NCI-H2171 (cell line): ENCODE data around the gene DTNB.
A peak's percentile ranks its signal among the peaks of the same experiment; 100 is the strongest.
"Not testable (repeated sequence)": the region's sequence is repeated elsewhere in the genome, so short reads cannot be mapped to it uniquely, and the experiment has no call there.

Source experiments
- DNase-seq: peaks from one replicate; lab custom pipeline; 2025; lab: John Stamatoyannopoulos, UW

Gene DTNB

DNA sequence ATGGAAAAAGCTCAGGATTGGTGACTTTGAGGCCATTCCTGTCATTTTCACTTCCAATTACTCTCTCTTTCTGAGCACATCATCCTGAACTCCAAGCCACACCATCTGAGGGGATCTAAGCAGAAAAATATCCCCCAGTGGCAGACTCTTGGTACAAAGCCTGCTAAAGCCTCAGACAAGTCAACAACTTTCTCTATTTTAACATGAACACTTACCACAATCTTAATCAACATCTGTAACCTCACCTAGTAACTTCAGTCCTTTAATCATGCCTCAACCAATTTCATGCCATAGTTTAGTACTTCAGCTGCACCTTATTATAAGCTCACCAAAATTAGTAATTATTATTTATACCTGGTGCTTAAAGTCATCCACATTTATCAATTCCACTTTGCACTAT, 128.9 kb downstream of the DTNB start:
- no peak for DNase-seq

DNA sequence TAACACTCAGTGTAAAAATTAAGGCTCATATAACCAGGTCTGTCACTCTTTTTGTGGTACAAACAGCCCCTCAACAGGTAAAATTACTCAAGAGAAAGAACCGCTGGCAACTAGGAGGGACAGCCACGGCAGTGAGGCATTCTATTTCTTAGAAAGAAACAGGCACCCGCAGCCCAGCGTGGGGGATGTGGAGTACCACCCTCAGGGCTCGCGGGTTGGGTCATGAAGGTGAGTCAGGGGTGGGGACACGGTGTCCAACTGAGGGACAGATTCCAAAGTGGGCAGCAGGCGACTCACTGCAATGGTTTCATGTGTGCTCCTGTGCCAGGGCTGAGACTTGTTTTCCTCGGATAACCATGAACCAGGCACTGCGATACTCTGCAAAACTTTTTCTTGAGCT, 129.4 kb downstream of the DTNB start:
- DNase-seq, result no peak

DNA sequence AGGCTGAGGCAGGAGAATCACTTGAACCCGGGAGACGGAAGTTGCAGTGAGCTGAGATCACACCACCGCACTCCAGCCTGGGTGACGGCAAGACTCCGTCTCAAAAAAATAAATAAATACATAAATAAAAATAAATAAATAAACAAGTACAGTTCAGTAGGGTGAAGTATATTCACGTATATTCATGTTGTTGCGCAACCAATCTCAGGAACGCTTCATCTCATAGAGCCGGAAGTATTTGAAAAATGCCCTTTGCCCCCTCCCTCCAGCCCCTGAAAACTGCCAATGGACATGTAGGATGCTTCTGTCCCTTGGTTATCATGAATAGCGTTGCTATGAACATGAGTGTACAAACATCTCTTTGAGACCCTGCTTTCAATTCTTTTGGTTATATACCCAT, 132.0 kb downstream of the DTNB start:
- DNase-seq, result no peak

DNA sequence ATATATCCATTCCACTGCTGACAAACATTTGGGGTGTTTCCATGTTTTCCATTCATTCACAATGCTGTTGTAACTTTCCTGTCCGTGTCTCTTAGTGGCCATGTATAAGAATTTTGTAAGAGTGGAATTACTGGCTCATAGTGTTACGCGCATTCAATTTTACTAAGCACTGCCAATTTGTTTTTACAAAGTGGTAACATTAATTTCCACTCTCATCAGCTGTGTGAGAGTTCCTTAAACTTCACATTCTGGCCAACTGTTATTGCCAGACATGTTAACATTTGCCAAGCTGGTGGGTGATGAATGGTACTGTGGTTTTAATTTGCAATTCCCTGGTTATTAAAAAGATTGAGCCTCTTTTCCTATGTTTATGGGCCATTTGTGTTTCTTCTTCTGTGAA, 134.2 kb downstream of the DTNB start:
- no peak for DNase-seq

DNA sequence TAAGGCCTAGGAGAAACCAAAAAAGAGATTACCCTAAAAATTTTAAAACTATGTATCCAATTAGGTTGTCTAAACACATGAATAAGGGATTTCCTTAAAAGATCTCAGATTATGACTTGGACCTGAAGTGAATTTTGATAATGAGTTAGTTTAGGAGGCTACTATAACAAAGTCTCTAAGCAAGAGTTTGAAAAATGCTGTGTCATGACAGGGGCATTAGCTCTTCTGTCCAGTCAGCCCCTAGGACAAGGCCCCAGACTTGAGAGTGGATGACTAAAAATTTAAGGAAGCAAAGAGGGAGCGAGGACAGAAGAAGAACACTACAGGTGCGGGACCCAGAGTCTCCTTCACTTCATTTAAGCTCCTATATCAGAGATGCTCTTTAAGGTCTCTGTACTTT, 135.9 kb downstream of the DTNB start:
- no peak for DNase-seq

DNA sequence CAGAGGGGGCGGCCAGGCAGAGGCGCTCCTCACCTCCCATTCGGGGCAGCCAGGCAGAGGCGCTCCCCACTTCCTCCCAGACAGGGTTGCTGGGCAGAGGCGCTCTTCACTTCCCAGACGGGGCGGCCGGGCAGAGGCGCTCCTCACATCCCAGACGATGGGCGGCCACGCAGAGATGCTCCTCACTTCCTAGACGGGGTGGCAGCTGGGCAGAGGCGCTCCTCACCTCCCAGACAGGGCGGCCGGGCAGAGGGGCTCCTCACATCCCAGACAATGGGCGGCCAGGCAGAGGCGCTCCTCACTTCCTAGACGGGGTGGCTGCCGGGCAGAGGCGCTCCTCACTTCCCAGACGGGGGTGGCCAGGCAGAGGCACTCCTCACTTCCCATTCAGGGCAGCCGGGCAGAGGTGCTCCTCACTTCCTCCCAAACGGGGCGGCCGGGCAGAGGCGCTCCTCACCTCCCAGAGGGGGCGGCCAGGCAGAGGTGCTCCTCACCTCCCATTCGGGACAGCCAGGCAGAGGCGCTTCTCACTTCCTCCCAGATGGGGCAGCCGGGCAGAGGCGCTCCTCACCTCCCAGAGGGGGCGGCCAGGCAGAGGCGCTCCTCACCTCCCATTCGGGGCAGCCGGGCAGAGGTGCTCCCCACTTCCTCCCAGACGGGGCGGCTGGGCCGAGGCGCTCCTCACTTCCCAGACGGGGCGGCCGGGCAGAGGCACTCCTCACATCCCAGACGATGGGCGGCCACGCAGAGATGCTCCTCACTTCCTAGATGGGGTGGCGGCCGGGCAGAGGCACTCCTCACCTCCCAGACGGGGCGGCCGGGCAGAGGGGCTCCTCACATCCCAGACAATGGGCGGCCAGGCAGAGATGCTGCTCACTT, 137.7 kb downstream of the DTNB start:
- DNase-seq, result not testable (repeated sequence)

DNA sequence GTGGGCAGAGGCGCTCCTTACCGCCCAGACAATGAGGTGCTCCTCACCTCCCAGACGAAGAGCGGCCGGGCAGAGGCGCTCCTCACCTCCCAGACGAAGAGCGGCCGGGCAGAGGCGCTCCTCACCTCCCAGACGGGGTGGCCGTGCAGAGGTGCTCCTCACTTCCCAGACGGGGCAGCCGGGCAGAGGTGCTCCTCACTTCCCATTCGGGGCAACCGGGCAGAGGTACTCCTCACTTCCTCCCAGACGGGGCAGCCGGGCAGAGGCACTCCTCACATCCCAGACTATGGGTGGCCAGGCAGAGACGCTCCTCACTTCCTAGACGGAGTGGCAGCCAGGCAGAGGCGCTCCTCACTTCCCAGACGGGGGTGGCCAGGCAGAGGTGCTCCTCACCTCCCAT, 138.4 kb downstream of the DTNB start:
- not testable (repeated sequence) for DNase-seq

DNA sequence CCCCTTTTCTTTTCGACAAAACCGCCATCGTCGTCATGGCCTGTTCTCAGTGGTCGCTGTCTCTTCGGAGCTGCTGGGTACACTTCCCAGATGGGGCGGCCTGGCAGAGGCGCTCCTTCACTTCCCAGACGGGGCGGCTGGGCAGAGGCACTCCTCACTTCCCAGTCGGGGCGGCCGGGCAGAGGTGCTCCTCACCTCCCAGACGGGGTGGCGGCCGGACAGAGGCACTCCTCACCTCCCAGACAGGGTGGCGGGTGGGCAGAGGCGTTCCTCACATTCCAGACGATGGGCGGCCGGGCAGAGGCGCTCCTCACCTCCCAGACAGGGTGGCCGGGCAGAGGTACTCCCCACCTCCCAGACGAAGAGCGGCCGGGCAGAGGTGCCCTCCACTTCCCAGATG, 138.9 kb downstream of the DTNB start:
- no peak for DNase-seq

DNA sequence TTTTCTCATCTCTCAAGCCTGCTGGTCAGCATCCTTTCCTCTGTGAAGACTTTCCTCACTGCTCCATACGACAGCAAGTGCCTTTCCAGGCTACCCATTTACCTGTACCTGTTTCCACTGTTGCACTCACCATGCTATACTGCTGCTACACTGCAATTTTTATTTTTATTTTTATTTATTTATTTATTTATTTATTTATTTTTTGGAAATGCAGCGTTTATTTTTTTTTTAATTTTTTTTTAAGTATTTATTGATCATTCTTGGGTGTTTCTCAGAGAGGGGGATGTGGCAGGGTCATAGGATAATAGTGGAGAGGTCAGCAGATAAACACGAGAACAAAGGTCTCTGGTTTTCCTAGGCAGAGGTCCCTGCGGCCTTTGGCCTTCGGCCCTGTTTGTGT, 139.6 kb downstream of the DTNB start:
- not testable (repeated sequence) for DNase-seq

DNA sequence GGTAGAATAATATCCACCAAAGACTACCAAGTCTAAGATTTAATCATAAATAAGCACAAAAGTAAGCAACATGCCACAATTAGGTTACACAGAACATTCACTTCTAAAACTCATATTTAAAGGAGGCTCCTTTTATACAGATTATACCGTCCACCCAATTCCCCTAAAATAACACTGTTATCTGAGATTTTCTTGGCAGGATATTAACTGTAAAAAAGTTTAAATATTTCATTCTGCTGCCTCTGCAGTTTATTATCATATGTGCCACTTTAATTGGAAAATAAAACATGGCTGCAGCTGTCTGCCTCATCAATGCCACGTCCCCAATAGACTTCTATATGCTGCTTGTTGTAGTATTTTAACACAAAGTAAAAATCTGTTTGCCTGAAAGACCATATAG, 140.9 kb downstream of the DTNB start:
- DNase-seq, result no peak

DNA sequence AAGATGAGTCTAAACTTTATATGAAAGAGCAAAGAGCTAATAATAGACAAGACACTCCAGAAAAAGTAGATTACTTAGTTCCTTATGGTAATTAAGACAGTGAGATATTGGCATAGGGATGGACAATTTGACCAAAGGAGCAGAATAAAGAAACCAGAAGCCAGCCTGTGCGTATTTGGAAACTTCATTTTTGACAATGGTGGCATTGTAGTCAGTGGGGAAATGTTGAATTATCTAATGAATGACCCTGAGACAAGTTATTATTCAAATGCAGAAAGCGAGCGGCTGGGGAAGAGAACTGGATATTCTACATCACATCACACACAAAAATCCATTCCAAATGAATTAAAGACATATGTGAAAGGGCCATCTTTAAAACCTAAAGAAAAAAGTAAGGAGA, 144.3 kb downstream of the DTNB start:
- no peak for DNase-seq

DNA sequence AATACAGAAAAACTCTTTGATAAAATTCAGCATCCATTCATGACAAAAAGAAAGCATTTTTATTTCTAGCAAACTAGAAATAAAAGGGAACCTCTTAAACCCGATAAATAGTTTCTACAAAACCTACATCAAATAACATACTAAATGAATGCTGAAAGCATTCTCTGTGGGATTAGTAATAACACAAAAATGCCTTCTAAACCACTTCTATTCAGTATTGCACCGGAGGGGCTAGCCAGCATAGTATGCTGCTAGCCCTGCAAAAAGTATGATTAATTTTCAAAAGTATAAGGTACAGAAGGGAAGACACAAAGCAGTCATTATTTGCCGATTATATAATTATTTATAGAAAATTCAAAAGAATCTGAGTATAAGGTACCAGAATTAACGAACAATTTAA, 145.2 kb downstream of the DTNB start:
- DNase-seq, result no peak

DNA sequence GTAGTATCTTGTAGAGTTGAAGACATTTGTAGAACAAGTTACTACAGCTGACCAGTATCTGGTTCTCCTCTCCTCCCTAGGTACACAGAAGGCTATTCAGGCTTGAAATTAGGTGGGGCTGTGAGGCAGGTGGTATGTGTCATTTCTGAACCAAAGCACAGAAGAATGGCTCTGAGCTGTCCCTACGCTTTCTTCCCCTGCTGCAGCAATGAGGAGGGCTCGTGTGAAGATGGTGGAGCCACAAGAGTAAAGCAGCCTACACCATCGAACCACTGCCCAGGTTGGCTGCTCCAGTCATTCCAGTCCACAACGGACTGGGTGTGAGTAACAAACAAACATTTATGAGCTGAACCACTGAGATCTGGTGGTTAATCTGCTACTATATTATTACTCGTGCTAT, 148.9 kb downstream of the DTNB start:
- DNase-seq, result no peak

DNA sequence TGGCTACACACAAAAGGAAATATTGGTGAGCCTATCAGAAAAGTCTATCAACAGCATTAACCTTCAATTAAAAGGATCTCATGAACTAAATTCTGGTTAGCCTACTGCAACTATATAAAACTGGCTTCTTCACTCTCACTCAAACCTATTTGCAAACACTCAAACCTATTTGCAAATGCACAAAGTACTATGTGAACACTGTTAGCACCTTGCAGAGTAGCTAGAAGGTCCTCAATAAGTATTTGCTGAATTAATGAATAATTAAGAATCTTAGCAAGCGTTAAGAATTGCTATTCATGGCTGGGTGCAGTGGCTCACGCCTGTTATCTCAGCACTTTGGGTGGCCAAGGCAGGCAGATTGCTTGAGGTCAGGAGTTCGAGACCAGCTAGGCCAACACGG, 150.3 kb downstream of the DTNB start:
- DNase-seq, result no peak

DNA sequence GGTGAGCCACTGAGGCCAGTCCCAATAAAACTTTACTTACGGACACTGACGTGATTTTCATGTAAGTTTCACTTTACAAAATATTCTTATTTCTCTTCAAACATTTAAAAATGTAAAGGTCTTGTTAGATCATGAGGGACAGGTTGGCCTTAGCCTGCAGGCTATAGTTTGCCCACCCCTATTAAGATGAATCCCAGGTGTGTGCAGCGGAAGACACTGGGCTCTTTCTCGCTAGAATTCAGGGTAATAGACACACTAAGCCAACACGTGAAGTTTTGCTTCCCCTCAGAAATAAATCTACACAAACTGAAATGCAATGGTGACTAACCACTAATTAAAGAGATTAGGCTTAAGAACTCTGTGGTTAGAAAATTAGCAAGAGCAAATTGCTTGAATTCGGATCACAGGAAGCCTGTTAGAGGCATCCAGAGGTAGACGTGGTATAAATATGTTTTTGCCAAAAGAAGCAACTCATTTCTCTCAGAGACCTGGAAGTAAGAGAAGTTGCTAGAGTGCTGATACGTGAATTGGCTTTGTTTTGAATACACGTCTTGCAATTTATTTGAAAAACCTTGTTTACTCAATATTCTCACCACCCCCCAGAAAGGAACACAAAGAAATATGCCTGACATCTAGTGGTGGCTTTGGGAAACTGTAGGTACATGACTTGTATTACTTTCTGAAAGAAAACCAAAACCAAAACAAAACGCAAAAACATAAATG, 151.6 kb downstream of the DTNB start:
- peak; percentile 45 for DNase-seq

DNA sequence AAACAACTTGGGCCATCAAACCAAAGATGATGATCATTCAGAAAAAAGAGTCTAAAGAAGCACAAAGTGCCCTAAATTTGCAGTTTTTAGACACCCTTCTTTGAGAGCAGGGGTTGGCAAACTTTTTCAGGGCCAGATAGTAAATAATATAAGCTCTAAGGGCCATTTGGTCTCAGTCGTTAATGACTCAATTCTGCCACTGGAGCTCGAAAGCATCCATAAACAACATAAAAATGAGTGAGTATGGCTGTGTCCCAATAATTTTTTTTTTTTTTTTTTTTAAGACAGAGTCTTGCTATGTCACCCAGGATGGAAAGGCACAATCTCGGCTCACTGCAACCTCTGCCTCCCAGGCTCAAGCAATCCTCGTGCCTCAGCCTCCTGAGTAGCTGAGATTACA, 152.3 kb downstream of the DTNB start:
- DNase-seq, result no peak

DNA sequence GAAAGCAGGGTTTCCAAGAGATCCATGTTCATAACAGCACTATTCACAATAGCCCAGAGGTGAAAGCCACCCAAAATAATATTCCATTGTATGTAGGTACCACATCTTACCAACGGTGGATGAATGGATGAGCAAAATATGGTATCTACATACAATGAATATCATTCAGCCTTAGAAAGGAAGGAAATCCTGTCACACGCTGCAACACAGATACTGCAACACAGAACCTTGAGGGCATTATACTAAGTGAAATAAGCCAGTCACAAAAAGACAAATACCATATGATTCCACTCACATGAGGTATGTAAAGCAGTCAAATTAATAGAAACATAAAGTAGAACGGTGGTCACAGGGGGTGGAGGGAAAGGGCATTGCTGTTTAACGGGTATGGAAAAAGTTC, 155.7 kb downstream of the DTNB start:
- no peak for DNase-seq

DNA sequence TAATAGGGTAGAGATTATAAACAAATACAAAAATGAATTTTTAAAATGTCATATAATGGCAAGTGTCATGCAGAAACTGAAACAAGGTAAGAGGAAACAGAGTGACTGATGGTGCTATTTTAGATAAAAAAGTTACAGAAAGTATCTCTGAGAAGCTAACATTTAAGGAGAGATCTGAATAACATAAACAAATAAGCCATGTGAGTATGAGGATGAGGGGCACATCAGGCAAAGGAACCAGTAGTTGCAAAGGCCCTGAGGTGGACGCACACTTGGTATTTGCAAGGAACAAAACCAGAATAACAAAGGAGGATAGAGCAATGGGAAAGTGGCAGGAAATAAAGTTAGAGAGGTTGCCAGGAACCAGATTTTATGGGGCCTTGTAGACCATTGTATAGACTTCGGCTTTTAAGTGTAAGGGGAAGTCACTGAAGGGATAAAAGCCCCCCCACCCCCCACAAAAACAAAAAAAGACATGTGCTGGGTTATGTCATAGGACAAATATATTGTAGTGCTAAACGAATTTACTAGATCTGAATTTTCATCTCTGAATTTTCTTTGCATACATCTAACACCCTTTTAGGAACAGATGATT, 159.2 kb downstream of the DTNB start:
- DNase-seq, result no peak

DNA sequence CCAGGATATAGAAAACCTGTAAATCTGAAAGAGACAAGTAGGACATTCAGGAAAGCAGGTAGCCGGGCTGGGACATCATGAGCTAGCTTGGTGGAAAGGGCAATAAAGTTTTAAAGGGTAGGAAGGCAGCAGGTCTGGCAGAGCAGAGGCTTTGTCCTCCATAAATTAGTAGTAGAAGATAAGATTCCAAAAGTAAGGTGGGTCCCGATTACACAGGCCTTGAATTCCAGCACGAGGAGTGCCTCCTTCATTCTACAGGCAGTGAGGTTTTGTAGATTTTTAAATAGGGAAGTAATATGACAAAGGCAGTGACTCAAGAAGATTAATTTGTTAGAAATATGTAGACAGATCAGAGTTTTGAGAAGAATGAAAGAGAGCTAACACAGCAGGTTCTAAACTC, 160.7 kb downstream of the DTNB start:
- DNase-seq, result no peak

DNA sequence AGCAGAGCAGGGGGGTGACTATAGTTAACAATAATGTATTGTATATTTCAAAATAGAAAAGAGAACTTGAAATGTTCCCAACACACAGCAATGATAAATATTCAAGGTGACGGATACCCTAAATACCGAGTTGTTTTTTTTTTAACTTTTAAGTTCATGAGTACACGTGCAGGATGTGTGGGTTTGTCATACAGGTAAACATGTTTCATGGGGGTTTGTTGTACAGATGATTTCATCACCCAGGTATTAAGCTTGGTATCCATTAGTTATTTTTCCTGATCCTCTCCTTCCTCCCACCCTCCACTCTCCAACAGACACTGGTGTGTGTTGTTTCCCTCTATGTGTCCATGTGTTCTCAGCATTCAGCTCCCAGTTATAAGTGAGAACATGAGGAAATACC, 167.2 kb downstream of the DTNB start:
- no peak for DNase-seq

DNA sequence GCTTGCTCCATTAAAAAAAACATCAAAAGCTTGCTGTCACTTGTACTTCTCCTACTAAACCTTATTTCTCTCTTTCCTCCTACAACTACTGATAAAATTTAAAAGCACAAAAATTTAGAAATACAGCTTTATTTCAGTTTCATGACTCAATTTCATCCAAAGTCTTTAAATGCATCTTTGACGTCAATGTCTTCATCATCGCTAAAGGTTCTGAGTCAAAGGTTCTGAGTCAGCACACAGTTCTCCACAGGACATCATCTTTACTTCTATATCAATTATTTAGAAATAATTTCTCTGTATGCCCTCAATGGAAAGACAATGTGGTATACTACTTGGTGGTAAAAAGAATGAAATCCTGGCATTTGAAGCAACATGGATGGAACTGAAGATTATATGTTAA, 167.8 kb downstream of the DTNB start:
- no peak for DNase-seq

DNA sequence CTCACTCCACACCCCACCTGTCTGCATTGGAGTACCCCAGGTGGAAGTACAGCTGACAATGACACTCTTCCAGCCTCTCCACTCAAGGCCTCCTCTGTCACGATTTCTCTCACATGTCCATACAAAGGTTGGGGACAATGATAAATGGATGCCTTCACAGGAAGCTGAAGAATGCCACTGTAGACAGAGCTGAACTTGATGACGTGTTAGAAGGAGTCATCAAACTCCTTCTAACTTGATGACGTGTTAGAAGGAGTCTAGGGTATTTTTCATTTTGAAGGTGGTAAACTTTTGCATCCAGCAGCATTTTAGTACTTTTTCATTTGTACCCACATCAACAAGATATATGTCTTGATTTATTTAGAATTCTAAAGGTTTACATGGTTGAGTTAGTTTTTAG, 168.2 kb downstream of the DTNB start:
- no peak for DNase-seq

DNA sequence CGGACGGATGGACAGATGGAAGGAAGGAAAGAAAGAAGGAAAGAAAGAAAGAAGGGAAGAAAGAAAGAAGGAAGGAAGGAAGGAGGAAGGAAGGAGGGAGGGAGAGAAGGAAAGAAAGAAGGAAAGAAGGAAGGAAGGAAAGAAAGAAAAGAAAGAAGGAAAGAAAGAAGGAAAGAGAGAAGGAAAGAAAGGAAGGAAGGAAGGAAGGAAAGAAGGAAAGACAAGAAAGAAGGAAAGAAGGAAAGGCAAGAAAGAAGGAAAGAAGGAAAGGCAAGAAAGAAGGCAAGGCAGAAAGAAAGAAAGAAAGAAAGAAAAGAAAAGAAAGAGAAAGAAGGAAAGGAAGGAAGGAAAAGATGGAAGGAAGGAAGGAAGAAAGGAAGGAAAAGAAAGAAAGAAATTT, 169.1 kb downstream of the DTNB start:
- DNase-seq, result no peak
